Hepatocyte (in vitro differentiated cells): ENCODE measurements around the gene PLEKHA8. TPM values are rescaled to one million over a fixed set of nuclear protein-coding genes. Genes with fewer than 3 reads are reported as not detected.
A peak's percentile ranks its signal among the peaks of the same experiment; 100 is the strongest.
"Not testable (repeated sequence)": the region's sequence is repeated elsewhere in the genome, so short reads cannot be mapped to it uniquely, and the experiment has no call there.

ENCODE experiments used
- DNase-seq: peaks from one replicate; pipeline ENCODE4 v3.0.0-alpha.2; 2016; ENCODE audit warnings: low spot score
- H2AFZ ChIP-seq: fragments of 200-600 bp; sonication (generic); 2 replicates; pipeline ENCODE4 v1.6.0; 2016; ENCODE audit warnings: antibody characterized with exemption, mild to moderate bottlenecking
- H3K27ac ChIP-seq: fragments of 200-600 bp; sonication (generic); 2 replicates; pipeline ENCODE4 v1.5.1; 2016; ENCODE audit warnings: mild to moderate bottlenecking
- H3K27me3 ChIP-seq: fragments of 200-600 bp; sonication (generic); 2 replicates; pipeline ENCODE4 v1.6.1; 2016
- H3K36me3 ChIP-seq: fragments of 200-600 bp; sonication (generic); replicated peaks from 2 replicates; pipeline ENCODE4 v1.5.1; 2016; ENCODE audit warnings: low read depth; ENCODE audit not compliant: insufficient read depth
- H3K4me1 ChIP-seq: fragments of 200-600 bp; sonication (generic); 2 replicates; pipeline ENCODE4 v1.5.1; 2016; ENCODE audit warnings: mild to moderate bottlenecking, moderate library complexity; ENCODE audit not compliant: insufficient read depth
- H3K4me2 ChIP-seq: fragments of 200-600 bp; sonication (generic); 2 replicates; pipeline ENCODE4 v1.6.0; 2016
- H3K4me3 ChIP-seq: fragments of 200-600 bp; sonication (generic); 2 replicates; pipeline ENCODE4 v1.5.1; 2016; ENCODE audit warnings: mild to moderate bottlenecking
- H3K79me2 ChIP-seq: fragments of 200-600 bp; sonication (generic); 2 replicates; pipeline ENCODE4 v1.6.0; 2017; ENCODE audit warnings: mild to moderate bottlenecking
- H3K9me2 ChIP-seq: fragments of 200-600 bp; sonication (generic); replicated peaks from 2 replicates; pipeline ENCODE4 v1.6.0; 2017; ENCODE audit warnings: mild to moderate bottlenecking; ENCODE audit not compliant: insufficient read depth
- H3K9me3 ChIP-seq: fragments of 200-600 bp; sonication (generic); 2 replicates; pipeline ENCODE4 v1.5.1; 2016; ENCODE audit warnings: low read depth, mild to moderate bottlenecking
- H4K20me1 ChIP-seq: fragments of 200-600 bp; sonication (generic); 2 replicates; pipeline ENCODE4 v1.6.0; 2016; ENCODE audit warnings: mild to moderate bottlenecking; ENCODE audit not compliant: insufficient read depth, poor library complexity, severe bottlenecking
- CTCF ChIP-seq: fragments of 200-600 bp; sonication (generic); IDR thresholded peaks from 2 replicates; pipeline ENCODE4 v1.5.1; 2016; ENCODE audit warnings: antibody characterized with exemption, mild to moderate bottlenecking; ENCODE audit not compliant: poor library complexity
- EZH2 ChIP-seq: fragments of 200-600 bp; sonication (generic); IDR thresholded peaks from 2 replicates; pipeline ENCODE4 v1.6.1; 2016; ENCODE audit warnings: antibody characterized with exemption, mild to moderate bottlenecking, borderline replicate concordance
- EZH2phosphoT487 ChIP-seq: fragments of 200-600 bp; sonication (generic); IDR thresholded peaks from one replicate; pipeline ENCODE4 v1.6.1; 2018; ENCODE audit warnings: antibody characterized with exemption, mild to moderate bottlenecking, low read depth, moderate library complexity; ENCODE audit not compliant: unreplicated experiment, severe bottlenecking
- WGBS: methylation state at CpG from one replicate; pipeline ENCODE4 v1.1.6; 2016; ENCODE audit warnings: low lambda C conversion rate; ENCODE audit errors: missing lambda C conversion rate; 5-methylcytosine and 5-hydroxymethylcytosine counted together
- polyA plus RNA-seq: library from polyadenylated mRNA; unstranded; fragments of >200 nt; fragmentation: Nextera tagmentation; extraction: Ambion mirVana; gene quantifications from 2 replicates; pipeline ENCODE4 v1.2.1, GENCODE V29; 2016
- total RNA-seq: library from RNA; depleted of rRNA; stranded (reverse); fragments of >200 nt; gene quantifications from 2 replicates; pipeline ENCODE4 v1.2.3, GENCODE V29; 2014

Gene PLEKHA8
- total and polyA plus RNA-seq, 2 experiments from 2014 or later, result 8.7 to 17.9 TPM

GRCh38 chr7:30057741-30058140 is 29.5 kb downstream of the PLEKHA8 start:
- Histone ChIP-seq H3K4me1 (no peaks in the 10 kb centered on the region), H3K79me2 (no peaks in the 10 kb centered on the region), H3K36me3 (no peaks in the 10 kb centered on the region), H3K27ac (no peak overlapping the region), H2AFZ (no peak overlapping the region), H3K9me3 (no peaks in the 10 kb centered on the region), H3K4me3 (no peak overlapping the region), H3K27me3 (no peaks in the 10 kb centered on the region), H3K9me2 (no peaks in the 10 kb centered on the region), H4K20me1 (no peaks in the 10 kb centered on the region), H3K4me2 (no peak overlapping the region)
- no peak for DNase-seq
- TF ChIP-seq CTCF, result no peak
- TF ChIP-seq EZH2phosphoT487, result no peak
- no peak for TF ChIP-seq EZH2

- WGBS, result 28% methylated on average over 3 of the region's 3 CpGs
- not testable (repeated sequence) for H3K27me3 ChIP-seq
- DNase-seq, result peak; percentile 48
These were observed 33.6 kb downstream of the PLEKHA8 start for GRCh38 chr7:30061786-30062185.

GRCh38 chr7:30062587-30062986 is 34.4 kb downstream of the PLEKHA8 start:
- no peaks in the 10 kb centered on the region for H3K27me3 ChIP-seq
- peak; percentile 49 for DNase-seq
- 63% methylated on average over 1 of the region's 1 CpG for WGBS
- no peak overlapping the region for H3K27ac ChIP-seq
- no peak overlapping the region for H3K4me2 ChIP-seq
- no peak overlapping the region for H2AFZ ChIP-seq
- no peaks in the 10 kb centered on the region for H3K79me2 ChIP-seq
- H3K9me3 ChIP-seq, result no peaks in the 10 kb centered on the region
- no peak overlapping the region for H3K4me3 ChIP-seq
- no peak for TF ChIP-seq EZH2phosphoT487
- TF ChIP-seq CTCF, result peak; percentile 70
- no peak for TF ChIP-seq EZH2
- H4K20me1 ChIP-seq, result no peaks in the 10 kb centered on the region
- H3K36me3 ChIP-seq, result no peaks in the 10 kb centered on the region
- H3K9me2 ChIP-seq, result no peaks in the 10 kb centered on the region
- H3K4me1 ChIP-seq, result no peaks in the 10 kb centered on the region

More at GRCh38 chr7:30061786-30062185, 33.6 kb downstream of the PLEKHA8 start:
- H4K20me1 ChIP-seq, H3K9me2 ChIP-seq, H3K4me1 ChIP-seq, H3K27ac ChIP-seq, H3K79me2 ChIP-seq, H3K9me3 ChIP-seq, H3K36me3 ChIP-seq, H3K4me2 ChIP-seq, H3K4me3 ChIP-seq, H2AFZ ChIP-seq: not testable (repeated sequence)
- peak; percentile 59 for TF ChIP-seq CTCF

GRCh38 chr7:30065746-30066145 is 37.5 kb downstream of the PLEKHA8 start:
- WGBS, result 68% methylated on average over 3 of the region's 3 CpGs
- no peak for DNase-seq

More at GRCh38 chr7:30065746-30066145, 37.5 kb downstream of the PLEKHA8 start:
- Histone ChIP-seq H3K4me3 (no peak overlapping the region), H3K36me3 (no peaks in the 10 kb centered on the region), H2AFZ (no peak overlapping the region), H3K27ac (no peak overlapping the region), H3K9me2 (no peaks in the 10 kb centered on the region), H3K79me2 (no peaks in the 10 kb centered on the region), H3K4me2 (no peak overlapping the region), H4K20me1 (no peaks in the 10 kb centered on the region), H3K4me1 (no peaks in the 10 kb centered on the region), H3K27me3 (no peaks in the 10 kb centered on the region), H3K9me3 (no peaks in the 10 kb centered on the region)
- TF ChIP-seq EZH2phosphoT487 (no peak), CTCF (no peak), EZH2 (no peak)
